ENCODE data around the gene MEOX2. TPM values are rescaled to one million over a fixed set of nuclear protein-coding genes. Genes with fewer than 3 reads are reported as not detected.
A peak's percentile ranks its signal among the peaks of the same experiment; 100 is the strongest.

Gene MEOX2
- total RNA-seq, 1 experiment from 2014 or later = not detected

GRCh38 chr7:15681631-15682030 lies 4.9 kb downstream of the MEOX2 start:
- no peak for DNase-seq (ENCODE audit: low spot score)

GRCh38 chr7:15681186-15681585 lies 5.3 kb downstream of the MEOX2 start:
- no peak for DNase-seq (ENCODE audit: low spot score)

GRCh38 chr7:15680446-15680845 lies 6.0 kb downstream of the MEOX2 start:
- DNase-seq (ENCODE audit: low spot score) = no peak

- DNase-seq (ENCODE audit: low spot score) = no peak
Observed at GRCh38 chr7:15679306-15679705, 7.2 kb downstream of the MEOX2 start.

- no peak for DNase-seq (ENCODE audit: low spot score)
Observed at GRCh38 chr7:15678653-15679052, 7.8 kb downstream of the MEOX2 start.

- no peak for DNase-seq (ENCODE audit: low spot score)
Observed at GRCh38 chr7:15675379-15675778, 11.1 kb downstream of the MEOX2 start.

GRCh38 chr7:15674586-15674985 lies 11.9 kb downstream of the MEOX2 start:
- no peak for DNase-seq (ENCODE audit: low spot score)

- DNase-seq (ENCODE audit: low spot score) = no peak
Observed at GRCh38 chr7:15669443-15670090, 16.9 kb downstream of the MEOX2 start.

GRCh38 chr7:15667991-15668390 lies 18.5 kb downstream of the MEOX2 start:
- DNase-seq (ENCODE audit: low spot score) = peak; percentile 81

- DNase-seq (ENCODE audit: low spot score) = no peak
Observed at GRCh38 chr7:15662451-15662850, 24.0 kb downstream of the MEOX2 start.

GRCh38 chr7:15658247-15658646 lies 28.2 kb downstream of the MEOX2 start:
- DNase-seq (ENCODE audit: low spot score) = no peak

GRCh38 chr7:15652776-15653290 lies 33.6 kb downstream of the MEOX2 start:
- no peak for DNase-seq (ENCODE audit: low spot score)

- DNase-seq (ENCODE audit: low spot score) = no peak
Observed at GRCh38 chr7:15651693-15652092, 34.8 kb downstream of the MEOX2 start.

- DNase-seq (ENCODE audit: low spot score) = no peak
Observed at GRCh38 chr7:15650787-15651186, 35.7 kb downstream of the MEOX2 start.

- DNase-seq (ENCODE audit: low spot score) = no peak
Observed at GRCh38 chr7:15648461-15648961, 38.0 kb downstream of the MEOX2 start.

- DNase-seq (ENCODE audit: low spot score) = no peak
Observed at GRCh38 chr7:15647309-15647708, 39.2 kb downstream of the MEOX2 start.

GRCh38 chr7:15643000-15643705 lies 43.3 kb downstream of the MEOX2 start:
- DNase-seq (ENCODE audit: low spot score) = no peak

- DNase-seq (ENCODE audit: low spot score) = no peak
Observed at GRCh38 chr7:15628876-15629275, 57.6 kb downstream of the MEOX2 start.

- no peak for DNase-seq (ENCODE audit: low spot score)
Observed at GRCh38 chr7:15626041-15626440, 60.4 kb downstream of the MEOX2 start.

GRCh38 chr7:15625466-15625865 lies 61.0 kb downstream of the MEOX2 start:
- peak; percentile 46 for DNase-seq (ENCODE audit: low spot score)

- no peak for DNase-seq (ENCODE audit: low spot score)
Observed at GRCh38 chr7:15621468-15621867, 65.0 kb downstream of the MEOX2 start.

GRCh38 chr7:15620491-15621185 lies 65.8 kb downstream of the MEOX2 start:
- DNase-seq (ENCODE audit: low spot score) = no peak
